HL-60 (cell line): ENCODE measurements around the gene CRB1.

ENCODE experiments used
- DNase-seq, 2 experiments: peaks; one replicate each; pipeline ENCODE4 v3.0.0-alpha.2; 2010 to 2020; ENCODE audit warnings: low read depth in 1 of 2, low spot score in 1 of 2
- H3K27ac ChIP-seq: fragments of 250-450 bp; sonication (Bioruptor Pico); replicated peaks from 2 replicates; pipeline ENCODE4 v1.5.1; 2020; ENCODE audit warnings: mild to moderate bottlenecking, moderate library complexity
- H3K27me3 ChIP-seq: fragments of 250-450 bp; sonication (Bioruptor Pico); 2 replicates; pipeline ENCODE4 v1.5.1; 2021; ENCODE audit warnings: mild to moderate bottlenecking, moderate library complexity; ENCODE audit not compliant: insufficient read depth, poor library complexity, severe bottlenecking
- H3K4me3 ChIP-seq: replicated peaks from 2 replicates; pipeline ENCODE4 v1.5.1; 2011; ENCODE audit warnings: mild to moderate bottlenecking, control low read depth, low read length; ENCODE audit not compliant: insufficient read depth
- GABPA ChIP-seq: IDR thresholded peaks from 2 replicates; pipeline ENCODE4 v1.6.1; 2012; ENCODE audit warnings: low read depth
- POLR2AphosphoS5 ChIP-seq: IDR thresholded peaks from 2 replicates; pipeline ENCODE4 v1.6.1; 2012; ENCODE audit warnings: low read depth
- SPI1 ChIP-seq: IDR thresholded peaks from 2 replicates; pipeline ENCODE4 v1.6.1; 2012; ENCODE audit warnings: low read depth, mild to moderate bottlenecking, borderline replicate concordance
- TF ChIP-seq, protein P1 (sequence below): IDR thresholded peaks from 2 replicates; pipeline ENCODE4 v1.6.1; 2012; ENCODE audit warnings: low read depth; ENCODE audit not compliant: insufficient replicate concordance
- TF ChIP-seq, protein P2 (sequence below): IDR thresholded peaks from one replicate; pipeline ENCODE4 v1.5.1; 2011; ENCODE audit warnings: low read length, control low read depth, inconsistent platforms; ENCODE audit not compliant: insufficient read depth

The CRB1 gene

DNA sequence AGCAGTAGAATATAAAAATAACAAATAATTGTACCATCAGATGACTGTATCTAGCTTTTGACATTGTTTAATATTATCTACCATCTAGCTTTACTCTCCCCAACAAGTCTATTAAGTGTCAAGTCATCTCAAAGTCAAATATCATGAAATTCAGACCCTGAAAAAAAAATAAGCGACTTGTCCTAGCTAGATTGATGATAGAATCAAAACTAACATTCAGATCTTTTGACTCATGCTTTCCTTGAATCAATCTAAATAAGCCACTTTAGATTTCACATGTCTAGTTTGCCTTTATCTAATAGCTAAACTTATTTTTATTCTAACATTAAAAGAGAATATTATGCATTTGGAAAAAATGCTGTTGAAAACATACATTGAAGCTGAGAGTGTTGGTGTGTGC is 35.4 kb downstream of the CRB1 start:
- DNase-seq = no peak
- TF ChIP-seq SPI1 = no peak
- TF ChIP-seq POLR2AphosphoS5 = no peak
- TF ChIP-seq, protein P1, sequence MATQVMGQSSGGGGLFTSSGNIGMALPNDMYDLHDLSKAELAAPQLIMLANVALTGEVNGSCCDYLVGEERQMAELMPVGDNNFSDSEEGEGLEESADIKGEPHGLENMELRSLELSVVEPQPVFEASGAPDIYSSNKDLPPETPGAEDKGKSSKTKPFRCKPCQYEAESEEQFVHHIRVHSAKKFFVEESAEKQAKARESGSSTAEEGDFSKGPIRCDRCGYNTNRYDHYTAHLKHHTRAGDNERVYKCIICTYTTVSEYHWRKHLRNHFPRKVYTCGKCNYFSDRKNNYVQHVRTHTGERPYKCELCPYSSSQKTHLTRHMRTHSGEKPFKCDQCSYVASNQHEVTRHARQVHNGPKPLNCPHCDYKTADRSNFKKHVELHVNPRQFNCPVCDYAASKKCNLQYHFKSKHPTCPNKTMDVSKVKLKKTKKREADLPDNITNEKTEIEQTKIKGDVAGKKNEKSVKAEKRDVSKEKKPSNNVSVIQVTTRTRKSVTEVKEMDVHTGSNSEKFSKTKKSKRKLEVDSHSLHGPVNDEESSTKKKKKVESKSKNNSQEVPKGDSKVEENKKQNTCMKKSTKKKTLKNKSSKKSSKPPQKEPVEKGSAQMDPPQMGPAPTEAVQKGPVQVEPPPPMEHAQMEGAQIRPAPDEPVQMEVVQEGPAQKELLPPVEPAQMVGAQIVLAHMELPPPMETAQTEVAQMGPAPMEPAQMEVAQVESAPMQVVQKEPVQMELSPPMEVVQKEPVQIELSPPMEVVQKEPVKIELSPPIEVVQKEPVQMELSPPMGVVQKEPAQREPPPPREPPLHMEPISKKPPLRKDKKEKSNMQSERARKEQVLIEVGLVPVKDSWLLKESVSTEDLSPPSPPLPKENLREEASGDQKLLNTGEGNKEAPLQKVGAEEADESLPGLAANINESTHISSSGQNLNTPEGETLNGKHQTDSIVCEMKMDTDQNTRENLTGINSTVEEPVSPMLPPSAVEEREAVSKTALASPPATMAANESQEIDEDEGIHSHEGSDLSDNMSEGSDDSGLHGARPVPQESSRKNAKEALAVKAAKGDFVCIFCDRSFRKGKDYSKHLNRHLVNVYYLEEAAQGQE = no peak
- TF ChIP-seq GABPA = no peak
- TF ChIP-seq, protein P2, sequence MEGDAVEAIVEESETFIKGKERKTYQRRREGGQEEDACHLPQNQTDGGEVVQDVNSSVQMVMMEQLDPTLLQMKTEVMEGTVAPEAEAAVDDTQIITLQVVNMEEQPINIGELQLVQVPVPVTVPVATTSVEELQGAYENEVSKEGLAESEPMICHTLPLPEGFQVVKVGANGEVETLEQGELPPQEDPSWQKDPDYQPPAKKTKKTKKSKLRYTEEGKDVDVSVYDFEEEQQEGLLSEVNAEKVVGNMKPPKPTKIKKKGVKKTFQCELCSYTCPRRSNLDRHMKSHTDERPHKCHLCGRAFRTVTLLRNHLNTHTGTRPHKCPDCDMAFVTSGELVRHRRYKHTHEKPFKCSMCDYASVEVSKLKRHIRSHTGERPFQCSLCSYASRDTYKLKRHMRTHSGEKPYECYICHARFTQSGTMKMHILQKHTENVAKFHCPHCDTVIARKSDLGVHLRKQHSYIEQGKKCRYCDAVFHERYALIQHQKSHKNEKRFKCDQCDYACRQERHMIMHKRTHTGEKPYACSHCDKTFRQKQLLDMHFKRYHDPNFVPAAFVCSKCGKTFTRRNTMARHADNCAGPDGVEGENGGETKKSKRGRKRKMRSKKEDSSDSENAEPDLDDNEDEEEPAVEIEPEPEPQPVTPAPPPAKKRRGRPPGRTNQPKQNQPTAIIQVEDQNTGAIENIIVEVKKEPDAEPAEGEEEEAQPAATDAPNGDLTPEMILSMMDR = no peak
- Histone ChIP-seq H3K4me3 (no peak overlapping the region), H3K27ac (no peak overlapping the region), H3K27me3 (no peaks in the 10 kb centered on the region)

DNA sequence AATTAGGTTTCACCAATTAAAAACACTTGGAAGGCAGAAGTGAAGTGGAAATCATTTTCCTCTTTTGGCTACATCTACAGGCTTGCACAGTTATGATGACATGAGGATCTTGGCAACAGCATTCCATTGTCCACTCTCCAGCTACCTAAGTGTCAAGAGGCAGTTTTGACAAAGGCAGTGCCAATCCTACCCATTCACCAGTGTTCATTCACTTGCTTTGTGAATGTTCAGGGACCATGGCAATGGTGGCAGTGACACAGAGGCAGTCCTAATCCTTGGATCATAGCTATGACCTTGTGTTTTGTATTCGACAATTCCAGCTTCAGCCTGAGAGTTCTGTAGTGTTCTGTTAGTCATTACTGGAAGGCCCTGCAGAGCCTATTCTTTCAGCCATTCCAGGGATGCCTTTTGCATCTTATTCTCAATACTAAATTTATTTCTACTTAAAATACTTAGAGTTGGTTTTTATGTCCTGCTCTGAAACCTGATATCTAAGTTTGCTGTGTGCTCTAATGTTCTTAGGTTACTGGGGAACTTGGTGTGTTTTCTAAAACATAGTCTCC is 36.7 kb downstream of the CRB1 start:
- no peak for DNase-seq
- H3K27me3 ChIP-seq = no peaks in the 10 kb centered on the region
- TF ChIP-seq, protein P1 = no peak
- TF ChIP-seq, protein P2 = no peak
- TF ChIP-seq GABPA = no peak
- no peak for TF ChIP-seq POLR2AphosphoS5
- TF ChIP-seq SPI1 = no peak
- no peak overlapping the region for H3K27ac ChIP-seq
- no peak overlapping the region for H3K4me3 ChIP-seq

DNA sequence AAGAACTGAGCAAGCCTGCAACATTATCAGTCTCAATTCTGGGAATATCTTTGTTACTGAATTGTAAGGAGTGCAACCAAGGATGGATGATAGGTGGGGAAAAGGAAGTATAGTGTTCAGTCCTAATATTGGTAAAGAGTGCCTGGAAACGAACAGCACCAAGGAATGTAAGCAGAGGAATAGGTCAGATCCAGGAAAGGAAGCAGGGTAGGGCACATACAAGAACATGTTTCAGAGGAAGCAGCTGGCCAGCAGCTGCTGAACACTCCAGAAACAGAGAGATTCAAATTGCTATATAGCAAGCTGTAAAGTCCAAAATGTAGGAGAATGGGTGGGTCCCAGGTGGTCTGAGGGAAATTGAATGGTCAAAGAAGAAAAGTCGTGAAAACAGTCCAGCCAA is 37.9 kb downstream of the CRB1 start:
- H3K4me3 ChIP-seq = no peak overlapping the region
- TF ChIP-seq, protein P1 = no peak
- TF ChIP-seq POLR2AphosphoS5 (no peak), GABPA (no peak), SPI1 (no peak)
- TF ChIP-seq, protein P2 = no peak
- no peak overlapping the region for H3K27ac ChIP-seq
- no peak for DNase-seq
- no peaks in the 10 kb centered on the region for H3K27me3 ChIP-seq
